ENCODE measurements around the gene RAVER1.

RAVER1 gene

DNA sequence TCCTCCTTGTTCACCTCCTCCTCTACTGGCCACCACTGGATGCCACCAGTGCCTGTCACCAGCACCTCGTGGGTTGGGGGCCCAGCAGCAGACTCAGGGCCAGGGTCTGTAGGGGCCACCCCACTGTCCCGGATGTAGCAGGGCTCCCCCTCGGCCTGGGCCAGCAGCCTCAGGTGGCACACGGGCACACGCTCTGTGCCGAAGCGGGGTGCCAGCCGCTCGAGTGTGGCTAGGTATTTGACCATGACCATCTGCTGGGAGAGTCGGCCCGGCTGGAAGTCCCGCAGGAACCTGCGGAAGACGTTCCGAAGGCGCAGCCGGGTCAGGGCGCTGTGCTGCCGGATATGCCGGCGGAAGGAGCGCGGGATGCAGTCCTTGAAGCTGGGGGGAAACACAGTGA, 32.2 kb upstream of the RAVER1 start:
- Histone ChIP-seq H3K4me1 (ENCODE audit: control insufficient read depth, insufficient read depth, low read length) (no peaks in the 10 kb centered on the region), H3K9ac (ENCODE audit: low read depth, low read length) (no peak overlapping the region), H3K9me3 (ENCODE audit: control insufficient read depth, insufficient read depth, low read length) (no peaks in the 10 kb centered on the region), H3K27ac (ENCODE audit: low read depth, low read length) (no peak overlapping the region), H3K36me3 (ENCODE audit: control insufficient read depth, insufficient read depth, low read length) (peaks cover 54% of the 10 kb centered on the region), H3K27me3 (ENCODE audit: control insufficient read depth, insufficient read depth, low read length) (no peaks in the 10 kb centered on the region), H3K4me3 (ENCODE audit: low read depth, low read length) (no peak overlapping the region)

DNA sequence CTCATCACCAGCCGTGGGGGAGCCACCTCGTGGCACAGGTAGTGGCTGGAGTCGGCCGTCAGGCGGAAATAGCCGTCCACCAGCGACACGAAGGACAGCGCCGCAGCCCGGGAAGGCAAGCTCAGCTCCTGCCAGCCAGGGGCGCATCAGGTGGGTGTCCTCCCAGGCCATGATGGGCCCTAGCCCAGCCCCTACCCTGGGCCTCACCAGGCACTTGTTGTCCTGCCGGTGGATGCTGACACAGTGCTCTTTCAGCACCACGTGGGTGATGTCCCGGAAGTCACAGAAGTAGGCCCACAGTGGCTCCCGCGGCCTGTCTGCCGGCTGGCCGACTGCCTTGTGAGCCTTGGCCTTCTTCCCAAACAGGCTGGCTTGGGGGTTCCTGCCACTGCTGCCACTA, 31.3 kb upstream of the RAVER1 start:
- H3K4me1 ChIP-seq (ENCODE audit: control insufficient read depth, insufficient read depth, low read length), result no peaks in the 10 kb centered on the region
- H3K9me3 ChIP-seq (ENCODE audit: control insufficient read depth, insufficient read depth, low read length), result no peaks in the 10 kb centered on the region
- no peaks in the 10 kb centered on the region for H3K27me3 ChIP-seq (ENCODE audit: control insufficient read depth, insufficient read depth, low read length)
- H3K27ac ChIP-seq (ENCODE audit: low read depth, low read length), result no peak overlapping the region
- H3K9ac ChIP-seq (ENCODE audit: low read depth, low read length), result no peak overlapping the region
- peaks cover 54% of the 10 kb centered on the region for H3K36me3 ChIP-seq (ENCODE audit: control insufficient read depth, insufficient read depth, low read length)
- no peak overlapping the region for H3K4me3 ChIP-seq (ENCODE audit: low read depth, low read length)

DNA sequence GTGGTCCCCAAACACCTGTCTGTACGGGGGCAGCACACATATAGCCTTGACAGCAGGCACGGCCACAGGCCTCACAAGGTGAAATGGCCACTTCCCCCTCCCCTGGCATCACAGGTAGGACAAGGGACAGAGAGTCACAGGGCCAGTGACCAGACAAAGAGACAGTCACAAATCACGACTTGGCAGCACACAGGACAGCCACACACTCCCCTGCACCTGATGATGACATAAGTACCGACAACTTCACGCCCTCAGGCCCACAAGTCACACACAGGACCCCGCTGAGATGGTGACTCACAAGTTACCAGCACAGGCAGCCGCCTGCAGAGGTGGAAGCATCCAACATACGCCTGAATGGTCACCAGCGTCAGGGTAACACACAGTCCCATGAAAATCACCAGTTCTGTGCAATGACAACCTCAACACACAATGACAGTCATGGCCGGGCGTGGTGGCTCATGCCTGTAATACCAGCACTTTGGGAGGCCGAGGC, 30.5 kb upstream of the RAVER1 start:
- no peak overlapping the region for H3K4me3 ChIP-seq (ENCODE audit: low read depth, low read length)
- H3K9me3 ChIP-seq (ENCODE audit: control insufficient read depth, insufficient read depth, low read length), result no peaks in the 10 kb centered on the region
- no peak overlapping the region for H3K27ac ChIP-seq (ENCODE audit: low read depth, low read length)
- no peak overlapping the region for H3K9ac ChIP-seq (ENCODE audit: low read depth, low read length)
- no peaks in the 10 kb centered on the region for H3K27me3 ChIP-seq (ENCODE audit: control insufficient read depth, insufficient read depth, low read length)
- H3K36me3 ChIP-seq (ENCODE audit: control insufficient read depth, insufficient read depth, low read length), result peaks cover 57% of the 10 kb centered on the region
- no peaks in the 10 kb centered on the region for H3K4me1 ChIP-seq (ENCODE audit: control insufficient read depth, insufficient read depth, low read length)

DNA sequence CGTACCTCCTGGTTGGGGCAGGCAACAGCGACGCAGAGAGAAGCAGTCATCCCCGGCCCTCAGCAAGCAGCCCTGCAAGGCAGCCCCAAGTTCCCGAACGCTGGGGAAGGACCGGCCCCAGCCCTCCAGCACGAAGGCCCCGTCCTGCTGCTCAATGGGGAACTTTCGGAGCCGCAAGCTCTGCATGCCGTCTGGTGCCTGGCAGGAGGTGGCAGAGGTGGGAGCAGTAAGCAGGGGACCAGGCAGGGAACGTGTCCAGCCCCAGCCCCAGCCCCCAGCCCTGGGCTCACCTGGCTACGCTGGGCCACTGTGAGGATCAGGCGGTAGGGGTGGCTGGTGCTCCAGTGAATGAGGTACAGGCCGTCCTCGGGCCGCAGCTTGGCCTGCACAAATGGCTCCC, 28.9 kb upstream of the RAVER1 start:
- Histone ChIP-seq H3K9me3 (ENCODE audit: control insufficient read depth, insufficient read depth, low read length) (no peaks in the 10 kb centered on the region), H3K27ac (ENCODE audit: low read depth, low read length) (no peak overlapping the region), H3K36me3 (ENCODE audit: control insufficient read depth, insufficient read depth, low read length) (peaks cover 61% of the 10 kb centered on the region), H3K4me1 (ENCODE audit: control insufficient read depth, insufficient read depth, low read length) (no peaks in the 10 kb centered on the region), H3K4me3 (ENCODE audit: low read depth, low read length) (no peak overlapping the region), H3K9ac (ENCODE audit: low read depth, low read length) (no peak overlapping the region), H3K27me3 (ENCODE audit: control insufficient read depth, insufficient read depth, low read length) (no peaks in the 10 kb centered on the region)

DNA sequence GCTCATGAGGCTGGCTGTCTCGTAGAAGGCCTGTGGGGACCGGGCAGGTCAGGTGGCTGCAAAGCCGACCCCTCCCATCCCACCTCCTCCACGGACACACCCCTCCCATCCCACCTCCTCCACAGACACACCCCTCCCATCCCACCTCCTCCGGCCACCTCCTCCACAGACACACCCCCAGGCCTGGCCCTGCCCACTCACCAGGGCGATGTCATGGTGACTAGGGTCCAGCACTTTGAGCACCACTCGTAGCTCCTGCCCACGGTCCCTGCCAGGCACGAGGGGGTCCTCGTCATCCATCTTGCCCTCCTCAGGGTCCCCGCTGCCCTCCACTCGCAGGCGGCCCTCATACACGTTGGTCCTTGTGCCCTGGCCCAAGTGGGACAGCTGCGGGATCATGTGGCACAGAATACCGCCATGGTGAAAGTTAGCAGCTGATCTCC, 28.3 kb upstream of the RAVER1 start:
- H3K4me1 ChIP-seq (ENCODE audit: control insufficient read depth, insufficient read depth, low read length), result no peaks in the 10 kb centered on the region
- no peaks in the 10 kb centered on the region for H3K9me3 ChIP-seq (ENCODE audit: control insufficient read depth, insufficient read depth, low read length)
- H3K9ac ChIP-seq (ENCODE audit: low read depth, low read length), result no peak overlapping the region
- H3K4me3 ChIP-seq (ENCODE audit: low read depth, low read length), result no peak overlapping the region
- H3K36me3 ChIP-seq (ENCODE audit: control insufficient read depth, insufficient read depth, low read length), result peaks cover 59% of the 10 kb centered on the region
- H3K27me3 ChIP-seq (ENCODE audit: control insufficient read depth, insufficient read depth, low read length), result no peaks in the 10 kb centered on the region
- H3K27ac ChIP-seq (ENCODE audit: low read depth, low read length), result no peak overlapping the region

DNA sequence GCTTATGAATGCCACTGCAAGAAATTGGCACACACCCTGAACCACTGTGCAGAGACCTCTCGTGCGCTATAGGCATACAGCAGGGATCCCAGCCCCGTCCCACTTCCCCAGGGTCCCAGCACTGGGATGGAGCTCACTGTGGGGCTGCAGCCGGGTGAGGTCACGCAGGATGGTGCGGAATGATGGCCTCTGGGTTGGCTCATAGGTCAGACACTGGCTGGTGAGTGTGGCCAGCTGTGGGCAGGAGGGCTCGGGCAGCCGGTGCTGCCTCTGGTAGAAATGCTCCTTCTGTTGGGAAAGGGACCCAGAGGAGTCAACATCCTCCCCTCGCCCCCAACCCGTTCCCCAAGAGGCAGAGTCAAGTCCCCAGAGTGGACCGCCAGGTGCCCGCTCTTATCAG, 23.1 kb upstream of the RAVER1 start:
- Histone ChIP-seq H3K4me3 (ENCODE audit: low read depth, low read length) (no peak overlapping the region), H3K27ac (ENCODE audit: low read depth, low read length) (no peak overlapping the region), H3K36me3 (ENCODE audit: control insufficient read depth, insufficient read depth, low read length) (peaks cover 23% of the 10 kb centered on the region), H3K9ac (ENCODE audit: low read depth, low read length) (no peak overlapping the region), H3K4me1 (ENCODE audit: control insufficient read depth, insufficient read depth, low read length) (no peaks in the 10 kb centered on the region), H3K27me3 (ENCODE audit: control insufficient read depth, insufficient read depth, low read length) (no peaks in the 10 kb centered on the region), H3K9me3 (ENCODE audit: control insufficient read depth, insufficient read depth, low read length) (no peaks in the 10 kb centered on the region)

DNA sequence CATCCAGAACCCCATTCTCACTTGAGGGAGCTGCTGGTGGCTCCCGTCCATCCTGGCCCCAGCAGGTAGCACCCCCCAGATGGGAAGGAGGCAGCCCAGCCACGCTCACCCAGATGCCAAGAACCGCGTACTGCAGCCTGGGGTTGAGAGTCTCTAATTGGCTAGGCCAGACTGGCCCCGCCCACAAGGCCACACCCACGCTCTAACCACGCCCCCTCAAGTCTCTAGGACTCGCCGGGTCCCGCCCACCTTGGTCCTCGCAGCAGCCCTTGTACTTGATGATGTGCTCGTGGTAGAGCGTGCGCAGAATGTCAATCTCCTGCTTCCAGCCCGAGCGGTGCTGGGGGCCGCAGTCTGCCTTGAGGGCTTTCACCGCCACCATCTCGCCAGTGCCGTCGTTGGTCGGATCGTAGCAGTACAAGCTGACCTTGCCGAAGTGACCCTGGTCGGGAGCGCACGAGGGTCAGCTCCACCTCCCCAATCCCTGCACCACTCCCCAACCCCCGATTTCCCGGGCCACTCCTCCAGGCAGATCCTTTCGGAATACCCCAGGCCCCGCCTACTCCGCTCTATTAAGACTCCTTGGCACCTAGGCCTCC, 20.6 kb upstream of the RAVER1 start:
- Histone ChIP-seq H3K4me3 (ENCODE audit: low read depth, low read length) (peak overlapping the region; percentile 75), H3K4me1 (ENCODE audit: control insufficient read depth, insufficient read depth, low read length) (no peaks in the 10 kb centered on the region), H3K27me3 (ENCODE audit: control insufficient read depth, insufficient read depth, low read length) (no peaks in the 10 kb centered on the region), H3K9me3 (ENCODE audit: control insufficient read depth, insufficient read depth, low read length) (no peaks in the 10 kb centered on the region), H3K9ac (ENCODE audit: low read depth, low read length) (no peak overlapping the region), H3K27ac (ENCODE audit: low read depth, low read length) (peak overlapping the region; percentile 72), H3K36me3 (ENCODE audit: control insufficient read depth, insufficient read depth, low read length) (peaks cover 26% of the 10 kb centered on the region)

DNA sequence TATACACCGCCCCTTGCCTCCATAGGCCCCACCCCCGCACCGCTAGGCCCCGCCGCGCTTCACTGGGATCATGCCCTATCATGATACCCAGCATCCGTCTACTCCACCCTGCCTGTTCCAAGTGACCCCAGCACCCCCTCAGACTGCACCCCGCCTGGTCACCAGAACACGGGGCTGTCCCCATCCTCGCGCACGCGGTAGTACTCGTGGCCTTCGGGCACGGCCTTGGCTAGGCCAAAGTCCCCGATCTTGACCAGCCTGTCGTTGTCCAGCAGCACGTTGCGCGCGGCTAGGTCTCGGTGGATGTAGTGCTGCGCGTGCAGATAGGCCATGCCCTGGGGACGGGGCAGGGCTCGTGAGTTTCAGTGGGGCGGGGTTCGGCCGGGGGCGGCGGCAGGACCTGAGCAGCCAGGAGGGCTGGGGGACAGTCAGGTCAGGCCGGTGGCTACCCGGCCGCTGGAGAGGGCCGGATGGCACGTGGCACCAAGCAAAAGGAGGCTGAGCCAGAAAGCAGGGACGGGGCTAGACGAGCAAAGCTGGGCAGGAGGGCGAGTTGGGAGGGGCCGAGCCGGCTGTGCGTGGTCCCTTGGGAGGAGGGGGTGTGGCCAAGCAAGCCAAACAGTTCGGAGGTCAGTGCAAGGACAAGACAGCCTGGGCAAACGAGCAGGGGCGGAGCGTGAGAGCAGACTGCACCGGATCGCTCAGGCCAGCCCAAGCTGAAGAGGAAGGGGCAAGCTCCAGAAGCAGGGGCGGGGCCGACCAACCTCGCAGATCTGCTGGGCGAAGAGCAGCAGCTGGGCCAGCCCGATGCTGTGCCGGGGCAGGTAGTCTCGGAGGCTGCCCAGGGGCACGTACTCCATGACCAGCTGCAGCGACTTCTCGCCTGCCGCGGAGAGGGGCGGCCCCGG, 19.7 kb upstream of the RAVER1 start:
- peak overlapping the region; percentile 75 for H3K4me3 ChIP-seq (ENCODE audit: low read depth, low read length)
- peak overlapping the region; percentile 72 for H3K27ac ChIP-seq (ENCODE audit: low read depth, low read length)
- H3K27me3 ChIP-seq (ENCODE audit: control insufficient read depth, insufficient read depth, low read length), result no peaks in the 10 kb centered on the region
- H3K4me1 ChIP-seq (ENCODE audit: control insufficient read depth, insufficient read depth, low read length), result no peaks in the 10 kb centered on the region
- H3K9me3 ChIP-seq (ENCODE audit: control insufficient read depth, insufficient read depth, low read length), result no peaks in the 10 kb centered on the region
- peaks cover 21% of the 10 kb centered on the region for H3K36me3 ChIP-seq (ENCODE audit: control insufficient read depth, insufficient read depth, low read length)
- H3K9ac ChIP-seq (ENCODE audit: low read depth, low read length), result peak overlapping the region; percentile 67

DNA sequence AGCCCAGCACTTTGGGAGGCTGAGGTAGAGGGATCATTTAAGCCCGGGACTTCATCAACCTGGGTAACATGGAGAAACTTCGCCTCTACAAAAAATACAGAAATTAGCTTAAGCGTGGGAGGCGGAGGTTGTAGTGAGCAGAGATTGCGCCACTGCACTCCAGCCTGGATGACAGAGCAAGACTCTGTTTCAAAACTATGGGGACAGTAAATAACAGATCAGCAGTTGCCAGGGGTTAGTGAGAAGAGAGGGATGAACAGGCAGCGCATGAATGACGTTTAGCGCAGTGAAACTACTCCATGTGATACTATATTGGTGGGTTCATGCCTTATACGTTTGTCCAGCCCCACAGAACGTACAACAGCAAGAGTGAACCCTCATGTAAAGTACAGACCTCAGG, 13.2 kb upstream of the RAVER1 start:
- no peak overlapping the region for H3K9ac ChIP-seq (ENCODE audit: low read depth, low read length)
- no peaks in the 10 kb centered on the region for H3K27me3 ChIP-seq (ENCODE audit: control insufficient read depth, insufficient read depth, low read length)
- H3K36me3 ChIP-seq (ENCODE audit: control insufficient read depth, insufficient read depth, low read length), result peaks cover 10% of the 10 kb centered on the region
- no peak overlapping the region for H3K4me3 ChIP-seq (ENCODE audit: low read depth, low read length)
- no peak overlapping the region for H3K27ac ChIP-seq (ENCODE audit: low read depth, low read length)
- H3K4me1 ChIP-seq (ENCODE audit: control insufficient read depth, insufficient read depth, low read length), result no peaks in the 10 kb centered on the region
- no peaks in the 10 kb centered on the region for H3K9me3 ChIP-seq (ENCODE audit: control insufficient read depth, insufficient read depth, low read length)

DNA sequence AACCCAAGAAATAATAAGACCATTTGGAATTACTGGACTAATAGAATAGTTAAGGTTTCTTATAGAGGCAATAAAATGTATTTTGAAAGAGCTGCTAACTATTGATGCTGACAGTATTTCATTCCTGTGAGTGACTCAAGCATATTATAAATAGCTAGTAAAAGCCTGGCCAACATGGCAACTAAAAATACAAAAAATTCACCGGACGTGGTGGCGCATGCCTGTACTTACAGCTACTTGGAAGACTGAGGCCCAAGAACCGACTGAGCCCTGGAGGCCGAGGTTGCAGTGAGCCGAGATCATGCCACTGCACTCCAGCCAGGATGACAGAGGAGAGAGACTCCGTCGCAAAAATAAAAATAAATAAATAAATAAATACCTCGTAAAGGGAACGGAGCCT, 11.5 kb upstream of the RAVER1 start:
- Histone ChIP-seq H3K4me3 (ENCODE audit: low read depth, low read length) (no peak overlapping the region), H3K27me3 (ENCODE audit: control insufficient read depth, insufficient read depth, low read length) (no peaks in the 10 kb centered on the region), H3K9ac (ENCODE audit: low read depth, low read length) (no peak overlapping the region), H3K27ac (ENCODE audit: low read depth, low read length) (no peak overlapping the region), H3K36me3 (ENCODE audit: control insufficient read depth, insufficient read depth, low read length) (peaks cover 2% of the 10 kb centered on the region), H3K9me3 (ENCODE audit: control insufficient read depth, insufficient read depth, low read length) (no peaks in the 10 kb centered on the region), H3K4me1 (ENCODE audit: control insufficient read depth, insufficient read depth, low read length) (no peaks in the 10 kb centered on the region)

DNA sequence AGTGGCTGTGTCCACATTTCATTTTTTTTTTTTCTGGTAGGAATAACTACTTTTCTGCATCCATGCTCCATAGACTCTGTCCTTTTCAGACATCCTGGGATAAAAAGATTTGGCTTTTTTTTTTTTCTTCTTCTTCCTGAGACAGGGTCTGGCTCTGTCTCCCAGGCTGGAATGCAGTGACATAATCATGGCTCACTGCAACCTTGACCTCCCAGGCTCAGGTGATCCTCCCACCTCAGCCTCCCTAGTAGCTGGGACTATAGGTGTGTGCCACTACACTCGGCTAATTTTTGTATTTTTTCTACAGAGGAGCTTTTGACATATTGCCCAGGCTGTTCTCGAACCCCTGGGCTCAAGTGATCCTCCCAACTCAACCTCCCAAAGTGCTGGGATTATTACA, 10.2 kb upstream of the RAVER1 start:
- H3K27ac ChIP-seq (ENCODE audit: low read depth, low read length), result no peak overlapping the region
- peaks cover 10% of the 10 kb centered on the region; the same call in 1 of the 2 replicates for H3K4me1 ChIP-seq (ENCODE audit: control insufficient read depth, insufficient read depth, low read length)
- H3K9ac ChIP-seq (ENCODE audit: low read depth, low read length), result no peak overlapping the region
- H3K27me3 ChIP-seq (ENCODE audit: control insufficient read depth, insufficient read depth, low read length), result no peaks in the 10 kb centered on the region
- no peaks in the 10 kb centered on the region for H3K9me3 ChIP-seq (ENCODE audit: control insufficient read depth, insufficient read depth, low read length)
- no peak overlapping the region for H3K4me3 ChIP-seq (ENCODE audit: low read depth, low read length)
- no peaks in the 10 kb centered on the region for H3K36me3 ChIP-seq (ENCODE audit: control insufficient read depth, insufficient read depth, low read length)
